HUES6 (cell line): ENCODE data around the gene CHD2.
"Not testable (repeated sequence)": the region's sequence is repeated elsewhere in the genome, so short reads cannot be mapped to it uniquely, and the experiment has no call there.

Experiments used
- H3K27ac ChIP-seq: 2 replicates; pipeline ENCODE4 v1.7.0; 2013; ENCODE audit warnings: low read depth, mild to moderate bottlenecking, low read length, inconsistent platforms
- H3K27me3 ChIP-seq: 2 replicates; pipeline ENCODE4 v1.6.1; 2013; ENCODE audit warnings: low read length; ENCODE audit not compliant: control insufficient read depth, insufficient read depth
- H3K36me3 ChIP-seq: 2 replicates; pipeline ENCODE4 v1.6.1; 2013; ENCODE audit warnings: low read length; ENCODE audit not compliant: control insufficient read depth, insufficient read depth
- H3K4me1 ChIP-seq: 2 replicates; pipeline ENCODE4 v1.6.1; 2013; ENCODE audit warnings: low read length; ENCODE audit not compliant: control insufficient read depth, insufficient read depth
- H3K4me3 ChIP-seq: 2 replicates; pipeline ENCODE4 v1.5.1; 2013; ENCODE audit warnings: low read depth, low read length
- H3K9ac ChIP-seq: one replicate; pipeline ENCODE4 v1.6.1; 2013; ENCODE audit warnings: mild to moderate bottlenecking, low read length
- H3K9me3 ChIP-seq: 2 replicates; pipeline ENCODE4 v1.6.1; 2013; ENCODE audit warnings: low read depth, low read length; ENCODE audit not compliant: control insufficient read depth, insufficient read depth

The CHD2 gene

GRCh38 chr15:92907896-92908712, 8.0 kb downstream of the CHD2 start:
- peaks cover 43% of the 10 kb centered on the region for H3K4me1 ChIP-seq
- H3K36me3 ChIP-seq: peaks cover 8% of the 10 kb centered on the region; the same call in 1 of the 2 replicates
- no peak overlapping the region for H3K4me3 ChIP-seq
- no peaks in the 10 kb centered on the region for H3K9me3 ChIP-seq
- no peaks in the 10 kb centered on the region for H3K27me3 ChIP-seq
- H3K9ac ChIP-seq: no peak overlapping the region
- no peak overlapping the region for H3K27ac ChIP-seq

GRCh38 chr15:92908713-92909057, 8.6 kb downstream of the CHD2 start:
- Histone ChIP-seq H3K27me3 (no peaks in the 10 kb centered on the region), H3K4me3 (no peak overlapping the region), H3K36me3 (peaks cover 8% of the 10 kb centered on the region; the same call in 1 of the 2 replicates), H3K27ac (no peak overlapping the region), H3K4me1 (peaks cover 46% of the 10 kb centered on the region), H3K9ac (no peak overlapping the region), H3K9me3 (no peaks in the 10 kb centered on the region)

GRCh38 chr15:92909136-92909781, 9.1 kb downstream of the CHD2 start:
- Histone ChIP-seq H3K4me1 (peaks cover 52% of the 10 kb centered on the region), H3K27me3 (no peaks in the 10 kb centered on the region), H3K9me3 (no peaks in the 10 kb centered on the region), H3K4me3 (no peak overlapping the region), H3K27ac (no peak overlapping the region), H3K36me3 (peaks cover 8% of the 10 kb centered on the region; the same call in 1 of the 2 replicates), H3K9ac (no peak overlapping the region)

GRCh38 chr15:92910451-92910850, 10.3 kb downstream of the CHD2 start:
- Histone ChIP-seq H3K27ac (no peak overlapping the region), H3K4me3 (no peak overlapping the region), H3K9ac (no peak overlapping the region), H3K27me3 (no peaks in the 10 kb centered on the region), H3K36me3 (peaks cover 8% of the 10 kb centered on the region; the same call in 1 of the 2 replicates), H3K9me3 (no peaks in the 10 kb centered on the region), H3K4me1 (peaks cover 53% of the 10 kb centered on the region)

GRCh38 chr15:92914103-92914499, 14.0 kb downstream of the CHD2 start:
- H3K36me3 ChIP-seq: peaks cover 8% of the 10 kb centered on the region; the same call in 1 of the 2 replicates
- no peaks in the 10 kb centered on the region for H3K9me3 ChIP-seq
- no peak overlapping the region for H3K27ac ChIP-seq
- peaks cover 46% of the 10 kb centered on the region for H3K4me1 ChIP-seq
- no peak overlapping the region for H3K9ac ChIP-seq
- H3K27me3 ChIP-seq: no peaks in the 10 kb centered on the region
- no peak overlapping the region for H3K4me3 ChIP-seq

GRCh38 chr15:92914768-92915221, 14.7 kb downstream of the CHD2 start:
- H3K9ac ChIP-seq: peak overlapping the region; percentile 6
- H3K27ac ChIP-seq: no peak overlapping the region
- no peaks in the 10 kb centered on the region for H3K9me3 ChIP-seq
- peaks cover 46% of the 10 kb centered on the region for H3K4me1 ChIP-seq
- H3K27me3 ChIP-seq: no peaks in the 10 kb centered on the region
- H3K4me3 ChIP-seq: no peak overlapping the region
- H3K36me3 ChIP-seq: peaks cover 8% of the 10 kb centered on the region; the same call in 1 of the 2 replicates

- no peak overlapping the region for H3K4me3 ChIP-seq
- H3K27me3 ChIP-seq: no peaks in the 10 kb centered on the region
- H3K27ac ChIP-seq: peak overlapping the region; percentile 67; the same call in 1 of the 2 replicates
- no peaks in the 10 kb centered on the region for H3K9me3 ChIP-seq
- H3K9ac ChIP-seq: peak overlapping the region; percentile 13
- H3K36me3 ChIP-seq: peaks cover 9% of the 10 kb centered on the region
- H3K4me1 ChIP-seq: peaks cover 50% of the 10 kb centered on the region
Measured at GRCh38 chr15:92915766-92916435, 15.8 kb downstream of the CHD2 start.

GRCh38 chr15:92917598-92918407, 17.7 kb downstream of the CHD2 start:
- Histone ChIP-seq H3K36me3 (peaks cover 19% of the 10 kb centered on the region), H3K27ac (peak overlapping the region; percentile 16; the same call in 1 of the 2 replicates), H3K4me3 (peak overlapping the region; percentile 16; the same call in 1 of the 2 replicates), H3K9ac (peak overlapping the region; percentile 32), H3K27me3 (no peaks in the 10 kb centered on the region), H3K4me1 (peaks cover 67% of the 10 kb centered on the region), H3K9me3 (no peaks in the 10 kb centered on the region)

GRCh38 chr15:92918881-92919280, 18.8 kb downstream of the CHD2 start:
- not testable (repeated sequence) for H3K27ac ChIP-seq, H3K9ac ChIP-seq, H3K9me3 ChIP-seq, H3K4me3 ChIP-seq, H3K27me3 ChIP-seq
- peaks cover 29% of the 10 kb centered on the region for H3K36me3 ChIP-seq
- H3K4me1 ChIP-seq: peaks cover 60% of the 10 kb centered on the region

- H3K4me3 ChIP-seq: no peak overlapping the region
- H3K9ac ChIP-seq: no peak overlapping the region
- H3K36me3 ChIP-seq: peaks cover 47% of the 10 kb centered on the region
- no peak overlapping the region for H3K27ac ChIP-seq
- H3K27me3 ChIP-seq: no peaks in the 10 kb centered on the region
- H3K9me3 ChIP-seq: no peaks in the 10 kb centered on the region
- peaks cover 45% of the 10 kb centered on the region for H3K4me1 ChIP-seq
Measured at GRCh38 chr15:92920595-92921161, 20.6 kb downstream of the CHD2 start.
